GM18858 (cell line): Measurements from ENCODE around the gene AGAP5.
"Not testable (repeated sequence)": the region's sequence is repeated elsewhere in the genome, so short reads cannot be mapped to it uniquely, and the experiment has no call there.

Experiments
- ATAC-seq: cut with Tn5 transposase; IDR thresholded peaks from one replicate; pipeline ENCODE4 v1.9.1; 2021; ENCODE audit not compliant: unreplicated experiment

Gene AGAP5

GRCh38 chr10:73697675-73698159 lies at the start of gene AGAP5:
Gene AGAP5, minus strand, starts transcription at chr10:73698109. Its CDS starts 354 bp downstream, at chr10:73697755.
- not testable (repeated sequence) for ATAC-seq

- ATAC-seq = no peak
These were observed 48.8 kb upstream of the AGAP5 start for GRCh38 chr10:73746721-73747120.

- peak; percentile 22 for ATAC-seq
These were observed 46.7 kb upstream of the AGAP5 start for GRCh38 chr10:73744664-73744975.

GRCh38 chr10:73743905-73744663 lies 46.2 kb upstream of the AGAP5 start, which contains the start of gene SEC24C:
Gene SEC24C, plus strand, starts transcription at chr10:73744372. Its CDS starts 2,461 bp downstream, at chr10:73746833.
- peak; percentile 65 for ATAC-seq

GRCh38 chr10:73743327-73743904 lies 45.5 kb upstream of the AGAP5 start:
- ATAC-seq = no peak

- no peak for ATAC-seq
These were observed 44.5 kb upstream of the AGAP5 start for GRCh38 chr10:73742454-73742734.

GRCh38 chr10:73740501-73741254 lies 42.8 kb upstream of the AGAP5 start:
- not testable (repeated sequence) for ATAC-seq

GRCh38 chr10:73734796-73735305 lies 36.9 kb upstream of the AGAP5 start:
- ATAC-seq = no peak

GRCh38 chr10:73734028-73734720 lies 36.3 kb upstream of the AGAP5 start:
- no peak for ATAC-seq

GRCh38 chr10:73732931-73733623 lies 35.2 kb upstream of the AGAP5 start:
- no peak for ATAC-seq

GRCh38 chr10:73732426-73732825 lies 34.5 kb upstream of the AGAP5 start:
- ATAC-seq = no peak

GRCh38 chr10:73731588-73732375 lies 33.9 kb upstream of the AGAP5 start:
- no peak for ATAC-seq

GRCh38 chr10:73730153-73730906 lies 32.4 kb upstream of the AGAP5 start:
- peak; percentile 58 for ATAC-seq

- ATAC-seq = not testable (repeated sequence)
These were observed 31.9 kb upstream of the AGAP5 start for GRCh38 chr10:73729781-73730152.

- ATAC-seq = no peak
These were observed 25.6 kb upstream of the AGAP5 start for GRCh38 chr10:73723516-73723915.

- not testable (repeated sequence) for ATAC-seq
These were observed 22.7 kb upstream of the AGAP5 start for GRCh38 chr10:73720561-73720960.

GRCh38 chr10:73717556-73717955 lies 19.6 kb upstream of the AGAP5 start:
- no peak for ATAC-seq

GRCh38 chr10:73716251-73716650 lies 18.3 kb upstream of the AGAP5 start:
- ATAC-seq = no peak
